C4-2B (cell line): ENCODE results near the gene UTS2B.
A peak's percentile ranks its signal among the peaks of the same experiment; 100 is the strongest.

Experiments
- H3K27ac ChIP-seq: fragments of 450-650 bp; 2 replicates; pipeline ENCODE4 v1.5.1; 2017
- ZFX ChIP-seq: fragments of 450-650 bp; IDR thresholded peaks from 2 replicates; pipeline ENCODE4 v1.6.1; 2017
- TF ChIP-seq, protein P1 (sequence below): fragments of 450-650 bp; conservative IDR thresholded peaks from 2 replicates; pipeline ENCODE4 v1.5.1; 2017; ENCODE audit warnings: mild to moderate bottlenecking

Gene UTS2B

DNA sequence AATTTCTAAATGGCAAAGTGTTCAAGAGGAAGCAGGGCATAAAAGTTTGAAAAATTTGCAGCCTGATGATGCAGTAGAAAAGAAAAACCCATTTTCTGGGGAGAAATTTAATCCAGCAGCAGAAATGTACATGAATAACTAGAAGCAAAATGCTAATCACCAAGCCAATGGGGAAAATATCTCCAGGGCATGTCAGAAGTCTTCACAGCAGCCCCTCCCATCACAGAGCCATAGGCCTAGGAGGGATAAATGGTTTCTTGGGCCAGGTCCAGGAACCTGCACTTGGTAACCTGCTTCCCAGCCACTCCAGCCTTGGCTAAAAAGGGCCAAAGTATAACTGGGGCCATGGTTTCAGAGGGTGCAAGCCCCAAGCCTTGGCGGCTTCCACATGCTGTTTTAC is 108.7 kb downstream of the UTS2B start:
- no peak overlapping the region for H3K27ac ChIP-seq
- TF ChIP-seq ZFX: no peak

DNA sequence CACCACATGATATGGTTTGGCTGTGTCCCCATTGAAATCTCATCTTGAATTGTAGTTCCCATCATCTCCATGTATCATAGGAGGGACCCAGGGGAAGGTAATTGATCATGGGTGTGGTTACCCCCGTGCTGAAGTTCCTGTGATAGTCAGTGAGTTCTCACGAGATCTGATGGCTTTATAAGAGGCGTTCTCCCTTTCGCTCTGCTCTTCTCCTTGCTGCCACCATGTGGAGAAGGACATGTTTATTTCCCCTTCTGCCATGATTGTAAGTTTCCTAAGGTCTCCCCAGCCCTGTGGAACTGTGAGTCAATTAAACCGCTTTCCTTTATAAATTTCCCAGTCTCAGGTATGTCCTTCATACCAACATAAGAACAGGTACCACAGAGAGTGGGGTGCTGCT is 109.4 kb downstream of the UTS2B start:
- no peak overlapping the region for H3K27ac ChIP-seq
- TF ChIP-seq, protein P1, sequence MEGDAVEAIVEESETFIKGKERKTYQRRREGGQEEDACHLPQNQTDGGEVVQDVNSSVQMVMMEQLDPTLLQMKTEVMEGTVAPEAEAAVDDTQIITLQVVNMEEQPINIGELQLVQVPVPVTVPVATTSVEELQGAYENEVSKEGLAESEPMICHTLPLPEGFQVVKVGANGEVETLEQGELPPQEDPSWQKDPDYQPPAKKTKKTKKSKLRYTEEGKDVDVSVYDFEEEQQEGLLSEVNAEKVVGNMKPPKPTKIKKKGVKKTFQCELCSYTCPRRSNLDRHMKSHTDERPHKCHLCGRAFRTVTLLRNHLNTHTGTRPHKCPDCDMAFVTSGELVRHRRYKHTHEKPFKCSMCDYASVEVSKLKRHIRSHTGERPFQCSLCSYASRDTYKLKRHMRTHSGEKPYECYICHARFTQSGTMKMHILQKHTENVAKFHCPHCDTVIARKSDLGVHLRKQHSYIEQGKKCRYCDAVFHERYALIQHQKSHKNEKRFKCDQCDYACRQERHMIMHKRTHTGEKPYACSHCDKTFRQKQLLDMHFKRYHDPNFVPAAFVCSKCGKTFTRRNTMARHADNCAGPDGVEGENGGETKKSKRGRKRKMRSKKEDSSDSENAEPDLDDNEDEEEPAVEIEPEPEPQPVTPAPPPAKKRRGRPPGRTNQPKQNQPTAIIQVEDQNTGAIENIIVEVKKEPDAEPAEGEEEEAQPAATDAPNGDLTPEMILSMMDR: peak; percentile 48
- no peak for TF ChIP-seq ZFX

DNA sequence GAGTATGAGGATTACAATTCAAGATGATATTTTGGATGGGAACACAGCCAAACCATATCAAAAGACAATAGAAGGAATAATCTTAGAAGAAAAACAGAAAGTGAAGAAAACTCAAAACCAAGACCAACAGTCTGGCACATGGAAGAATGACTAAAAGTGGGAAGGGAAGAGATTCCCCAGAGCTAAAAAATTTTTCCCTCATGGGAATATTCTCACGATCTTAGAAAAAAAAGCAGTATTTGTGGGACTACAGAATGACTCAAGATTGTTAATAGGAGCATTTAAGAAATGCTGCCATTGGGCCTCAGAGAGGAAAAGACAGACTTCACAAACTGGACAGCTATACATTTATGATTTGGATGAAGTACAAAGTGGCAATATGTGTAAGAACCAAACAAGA is 113.0 kb downstream of the UTS2B start:
- TF ChIP-seq, protein P1: no peak
- no peak for TF ChIP-seq ZFX

More for the DNA sequence above, 113.0 kb downstream of the UTS2B start:
- H3K27ac ChIP-seq: no peak overlapping the region
